ENCODE results near the gene PCDHB15.

PCDHB15 gene

GRCh38 chr5:141269195-141269594 is 24.0 kb downstream of the PCDHB15 start:
- no peaks in the 10 kb centered on the region for H3K36me3 ChIP-seq (ENCODE audit: insufficient read depth, insufficient read length, low read length)
- DNase-seq (ENCODE audit: low read depth, low spot score): no peak
- H3K4me3 ChIP-seq (ENCODE audit: insufficient read length, low read depth): no peak overlapping the region
- H3K9me3 ChIP-seq (ENCODE audit: insufficient read depth, low read length): peaks cover 55% of the 10 kb centered on the region
- H3K27me3 ChIP-seq (ENCODE audit: insufficient read depth, insufficient read length): no peaks in the 10 kb centered on the region
- no peaks in the 10 kb centered on the region for H3K4me1 ChIP-seq (ENCODE audit: insufficient read depth, insufficient read length)
- no peak for TF ChIP-seq SUZ12 (IDR thresholded peaks at IDR 0.05; ENCODE audit: extremely low read depth, insufficient read depth, insufficient read length)
- no peak for TF ChIP-seq ZNF274 (IDR thresholded peaks at IDR 0.05; ENCODE audit: low read depth, low read length)
- no peak for TF ChIP-seq YY1 (IDR thresholded peaks at IDR 0.05; ENCODE audit: insufficient read depth, insufficient read length)
- H3K9ac ChIP-seq (ENCODE audit: insufficient read length, low read depth): no peak overlapping the region

- Histone ChIP-seq H3K9ac (ENCODE audit: insufficient read length, low read depth) (no peak overlapping the region), H3K27me3 (ENCODE audit: insufficient read depth, insufficient read length) (no peaks in the 10 kb centered on the region), H3K9me3 (ENCODE audit: insufficient read depth, low read length) (peaks cover 24% of the 10 kb centered on the region), H3K4me1 (ENCODE audit: insufficient read depth, insufficient read length) (no peaks in the 10 kb centered on the region), H3K36me3 (ENCODE audit: insufficient read depth, insufficient read length, low read length) (no peaks in the 10 kb centered on the region), H3K4me3 (ENCODE audit: insufficient read length, low read depth) (no peak overlapping the region)
- no peak for DNase-seq (ENCODE audit: low read depth, low spot score)
- TF ChIP-seq ZNF274 (IDR thresholded peaks at IDR 0.05; ENCODE audit: low read depth, low read length) (no peak), SUZ12 (IDR thresholded peaks at IDR 0.05; ENCODE audit: extremely low read depth, insufficient read depth, insufficient read length) (no peak), YY1 (IDR thresholded peaks at IDR 0.05; ENCODE audit: insufficient read depth, insufficient read length) (no peak)
Measured at GRCh38 chr5:141272906-141273305, 27.7 kb downstream of the PCDHB15 start.

GRCh38 chr5:141298376-141298775 is 53.2 kb downstream of the PCDHB15 start:
- H3K36me3 ChIP-seq (ENCODE audit: insufficient read depth, insufficient read length, low read length): no peaks in the 10 kb centered on the region

More at GRCh38 chr5:141298376-141298775, 53.2 kb downstream of the PCDHB15 start:
- Histone ChIP-seq H3K4me1 (ENCODE audit: insufficient read depth, insufficient read length) (no peaks in the 10 kb centered on the region), H3K9me3 (ENCODE audit: insufficient read depth, low read length) (no peaks in the 10 kb centered on the region), H3K4me3 (ENCODE audit: insufficient read length, low read depth) (no peak overlapping the region), H3K9ac (ENCODE audit: insufficient read length, low read depth) (no peak overlapping the region), H3K27me3 (ENCODE audit: insufficient read depth, insufficient read length) (no peaks in the 10 kb centered on the region)
- TF ChIP-seq SUZ12 (IDR thresholded peaks at IDR 0.05; ENCODE audit: extremely low read depth, insufficient read depth, insufficient read length): no peak
- no peak for TF ChIP-seq YY1 (IDR thresholded peaks at IDR 0.05; ENCODE audit: insufficient read depth, insufficient read length)
- DNase-seq (ENCODE audit: low read depth, low spot score): no peak

Data from NT2/D1 (cell line).